Mesothelial cell of epicardium (in vitro differentiated cells): ENCODE measurements around the gene PID1. TPM values are rescaled to one million over a fixed set of nuclear protein-coding genes. Genes with fewer than 3 reads are reported as not detected.

Experiments
- DNase-seq, 2 experiments: peaks; one replicate each; pipeline ENCODE4 v3.0.0; 2021; ENCODE audit warnings: low spot score in 2 of 2; ENCODE audit not compliant: unreplicated experiment in 2 of 2
- H3K27ac Mint-ChIP-seq: 2 replicates; pipeline ENCODE4 v1.8.0; 2021; ENCODE audit warnings: mixed read lengths
- H3K27me3 Mint-ChIP-seq: 2 replicates; pipeline ENCODE4 v1.8.0; 2021; ENCODE audit warnings: low read depth, mixed read lengths
- H3K36me3 Mint-ChIP-seq: 2 replicates; pipeline ENCODE4 v1.8.0; 2021; ENCODE audit warnings: mixed read lengths
- H3K4me1 Mint-ChIP-seq: 2 replicates; pipeline ENCODE4 v1.8.0; 2021; ENCODE audit warnings: mixed read lengths
- H3K4me3 Mint-ChIP-seq: 2 replicates; pipeline ENCODE4 v1.8.0; 2021; ENCODE audit warnings: mild to moderate bottlenecking, moderate library complexity, mixed read lengths
- H3K9me3 Mint-ChIP-seq: 2 replicates; pipeline ENCODE4 v1.8.0; 2021; ENCODE audit warnings: mixed read lengths
- CTCF ChIP-seq: fragments of 200-600 bp; sonication (generic); IDR thresholded peaks from one replicate; pipeline ENCODE4 v1.5.0; 2021; ENCODE audit warnings: antibody characterized with exemption; ENCODE audit not compliant: unreplicated experiment
- total RNA-seq: library from RNA; stranded (reverse); gene quantifications from 3 replicates; pipeline ENCODE4 v1.2.1, GENCODE V29; 2021

The PID1 gene
- total RNA-seq, 1 donor from 2014 or later, result 2.0 TPM

DNA sequence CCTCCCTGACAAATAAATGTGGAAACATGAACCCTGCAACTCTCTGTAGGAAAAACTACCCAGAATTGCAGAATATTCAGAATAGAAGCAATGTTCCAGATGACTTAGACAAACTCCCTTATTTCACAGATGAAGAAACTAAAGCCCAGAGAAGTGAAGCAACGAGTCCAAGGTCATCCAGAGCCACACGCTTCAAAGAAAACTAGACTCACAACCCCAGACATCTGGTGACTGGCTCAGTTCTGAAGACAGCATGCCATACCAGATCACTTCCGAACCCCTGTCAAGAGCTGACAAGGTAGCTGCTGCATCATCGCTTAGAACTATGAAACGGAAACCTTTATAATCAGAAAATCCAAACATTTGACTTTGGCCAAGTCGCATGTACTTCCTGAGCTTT lies 101.3 kb downstream of the PID1 start:
- Mint-ChIP-seq H3K27me3 (peaks cover 3% of the 10 kb centered on the region), H3K4me1 (no peaks in the 10 kb centered on the region), H3K27ac (no peak overlapping the region), H3K9me3 (peaks cover 10% of the 10 kb centered on the region), H3K36me3 (no peaks in the 10 kb centered on the region), H3K4me3 (no peak overlapping the region)
- no peak for TF ChIP-seq CTCF
- no peak for DNase-seq

GRCh38 chr2:229164545-229165249 lies 106.4 kb downstream of the PID1 start:
- Mint-ChIP-seq H3K4me1 (no peaks in the 10 kb centered on the region), H3K27ac (no peak overlapping the region), H3K27me3 (peaks cover 6% of the 10 kb centered on the region), H3K9me3 (no peaks in the 10 kb centered on the region), H3K4me3 (no peak overlapping the region), H3K36me3 (no peaks in the 10 kb centered on the region)
- DNase-seq, result no peak
- TF ChIP-seq CTCF, result no peak

GRCh38 chr2:229163893-229164292 lies 107.2 kb downstream of the PID1 start:
- no peak for TF ChIP-seq CTCF
- Mint-ChIP-seq H3K27ac (no peak overlapping the region), H3K4me3 (no peak overlapping the region), H3K4me1 (no peaks in the 10 kb centered on the region), H3K27me3 (peaks cover 10% of the 10 kb centered on the region), H3K36me3 (no peaks in the 10 kb centered on the region), H3K9me3 (no peaks in the 10 kb centered on the region)
- no peak for DNase-seq

GRCh38 chr2:229162015-229162414 lies 109.1 kb downstream of the PID1 start:
- Mint-ChIP-seq H3K36me3 (no peaks in the 10 kb centered on the region), H3K9me3 (no peaks in the 10 kb centered on the region), H3K4me3 (no peak overlapping the region), H3K4me1 (no peaks in the 10 kb centered on the region), H3K27ac (no peak overlapping the region), H3K27me3 (peaks cover 12% of the 10 kb centered on the region)
- no peak for TF ChIP-seq CTCF
- no peak for DNase-seq

DNA sequence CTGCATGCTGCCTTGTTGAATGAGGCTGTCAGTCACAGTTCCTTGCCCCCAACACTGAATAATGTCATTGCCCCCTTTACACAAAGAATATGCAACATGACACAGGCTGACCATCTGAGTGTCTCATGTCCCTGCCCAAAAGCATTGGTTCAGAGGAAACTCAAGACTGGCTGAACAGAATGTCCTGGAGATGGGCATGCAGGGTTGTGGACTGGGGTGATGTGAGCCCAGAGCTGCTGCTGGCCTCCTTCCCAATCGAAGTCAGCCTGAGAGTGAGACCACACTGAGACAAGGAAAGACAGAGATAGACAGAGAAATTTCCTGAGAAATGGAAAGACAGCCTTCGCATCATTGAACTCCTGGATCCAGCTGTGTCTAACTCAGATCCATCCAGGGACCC lies 110.1 kb downstream of the PID1 start:
- Mint-ChIP-seq H3K9me3 (no peaks in the 10 kb centered on the region), H3K4me3 (no peak overlapping the region), H3K4me1 (no peaks in the 10 kb centered on the region), H3K36me3 (no peaks in the 10 kb centered on the region), H3K27ac (no peak overlapping the region), H3K27me3 (peaks cover 13% of the 10 kb centered on the region)
- no peak for TF ChIP-seq CTCF
- DNase-seq, result no peak

DNA sequence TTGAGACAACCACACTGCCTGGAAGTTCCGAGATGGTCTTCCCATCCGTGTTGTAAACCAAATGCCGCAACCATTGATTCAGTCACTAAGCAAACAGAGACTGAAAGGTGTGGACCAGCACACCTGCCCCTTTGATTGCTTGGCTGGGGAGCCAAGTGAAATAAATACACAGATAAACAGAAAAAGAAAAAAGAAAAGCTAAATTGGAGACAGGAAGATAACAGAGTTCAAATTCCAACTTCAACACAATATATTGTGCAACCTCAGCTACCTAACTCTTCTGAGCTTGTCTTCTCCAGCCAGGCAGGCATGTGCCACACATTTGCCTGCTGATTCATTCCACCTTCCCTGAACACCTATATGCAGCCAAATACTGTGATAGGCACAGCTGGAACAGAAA lies 110.9 kb downstream of the PID1 start:
- Mint-ChIP-seq H3K27me3 (peaks cover 13% of the 10 kb centered on the region), H3K4me1 (no peaks in the 10 kb centered on the region), H3K4me3 (no peak overlapping the region), H3K27ac (no peak overlapping the region), H3K36me3 (no peaks in the 10 kb centered on the region), H3K9me3 (no peaks in the 10 kb centered on the region)
- no peak for TF ChIP-seq CTCF
- no peak for DNase-seq
